BJ (cell line): ENCODE results near the gene SLC25A48. TPM values are rescaled to one million over a fixed set of nuclear protein-coding genes. Genes with fewer than 3 reads are reported as not detected.

Experiments
- CTCF ChIA-PET: fragments of 350-600 bp; formaldehyde crosslinking; extraction: SDS; loops from one replicate; lab custom pipeline; 2021; ENCODE audit warnings: antibody characterized with exemption, inconsistent platforms; lab: Yijun Ruan, JAX
- POLR2A ChIA-PET: fragments of 300-600 bp; sonication (Branson Sonifier 250); formaldehyde crosslinking; extraction: SDS; loops from one replicate; lab custom pipeline; 2021; ENCODE audit warnings: antibody characterized with exemption; lab: Charles Lee
- DNase-seq: peaks from one replicate; pipeline ENCODE4 v3.0.0-alpha.2; 2011; ENCODE audit warnings: low read depth
- H3K27me3 ChIP-seq: 2 replicates; pipeline ENCODE4 v1.6.0; 2011; ENCODE audit warnings: low read length; ENCODE audit not compliant: control insufficient read depth, insufficient read depth
- H3K36me3 ChIP-seq: 2 replicates; pipeline ENCODE4 v1.5.1; 2011; ENCODE audit warnings: low read length; ENCODE audit not compliant: control insufficient read depth, insufficient read depth
- H3K4me3 ChIP-seq: 2 replicates; pipeline ENCODE4 v1.5.1; 2011; ENCODE audit warnings: low read depth, mild to moderate bottlenecking, control low read depth, low read length
- CTCF ChIP-seq: IDR thresholded peaks from 2 replicates; pipeline ENCODE4 v1.5.1; 2011; ENCODE audit warnings: low read depth, mild to moderate bottlenecking, control low read depth, inconsistent platforms, low read length, moderate library complexity; ENCODE audit not compliant: insufficient read depth
- polyA plus RNA-seq: library from polyadenylated mRNA; depleted of rRNA; stranded (reverse); fragments of >200 nt; gene quantifications from 2 replicates; pipeline ENCODE4 v1.2.3, GENCODE V29; 2011

The SLC25A48 gene
- polyA plus RNA-seq, 1 experiment, result not detected

DNA sequence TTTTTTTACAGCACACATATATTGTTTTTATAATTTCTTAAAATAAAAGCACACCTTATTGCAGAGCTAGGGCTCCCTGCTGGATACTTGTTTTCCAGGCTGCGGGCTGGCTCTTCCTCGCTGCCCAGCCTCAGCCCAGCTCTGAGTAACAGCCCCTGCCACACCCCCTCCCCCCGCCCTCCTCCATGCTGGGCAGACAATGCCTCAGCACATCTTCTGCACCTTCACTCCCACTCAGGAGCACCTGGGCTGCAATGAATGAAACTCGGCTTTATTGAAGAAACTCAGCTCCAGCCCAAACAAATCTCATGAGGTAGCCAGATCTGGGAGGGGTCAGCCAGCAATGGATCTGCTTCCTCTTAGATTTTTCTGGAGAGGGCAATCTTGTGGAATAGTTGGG, 51.7 kb downstream of the SLC25A48 start:
- ChIA-PET POLR2A (no interaction called here), CTCF (interaction anchor here (0.9 to 1.5 kb wide), 6 partner anchors 196 to 329 kb away, joined by 3 to 9 read pairs (median 4); no protein-coding TSS in a partner anchor)
- Histone ChIP-seq H3K27me3 (0 out of 2 replicates have a peak, but pooled peaks cover 2% of the 10 kb centered on the region), H3K36me3 (no peaks in the 10 kb centered on the region), H3K4me3 (no peak overlapping the region)
- no peak for TF ChIP-seq CTCF
- DNase-seq, result no peak

GRCh38 chr5:135887447-135887864, 53.0 kb downstream of the SLC25A48 start:
- CTCF ChIA-PET, result interaction anchor here (0.6 to 5.1 kb wide), 9 partner anchors 10 to 325 kb away, joined by 3 to 74 read pairs (median 5); no protein-coding TSS in a partner anchor
- Histone ChIP-seq H3K4me3 (no peak overlapping the region), H3K27me3 (0 out of 2 replicates have a peak, but pooled peaks cover 2% of the 10 kb centered on the region), H3K36me3 (no peaks in the 10 kb centered on the region)
- TF ChIP-seq CTCF, result peak; percentile 82
- DNase-seq, result no peak
- POLR2A ChIA-PET, result no interaction called here

- CTCF ChIA-PET, result interaction anchor here (0.6 to 5.1 kb wide), 12 partner anchors 10 to 329 kb away, joined by 3 to 74 read pairs (median 4); no protein-coding TSS in a partner anchor
- DNase-seq, result no peak
- no peaks in the 10 kb centered on the region for H3K36me3 ChIP-seq
- POLR2A ChIA-PET, result no interaction called here
- peaks cover 4% of the 10 kb centered on the region; the same call in 1 of the 2 replicates for H3K27me3 ChIP-seq
- no peak overlapping the region for H3K4me3 ChIP-seq
- no peak for TF ChIP-seq CTCF
Measured at GRCh38 chr5:135887881-135888614, 53.6 kb downstream of the SLC25A48 start.

GRCh38 chr5:135890296-135890695, 55.8 kb downstream of the SLC25A48 start:
- no peak for DNase-seq
- ChIA-PET POLR2A (no interaction called here), CTCF (interaction anchor here (2.7 to 5.1 kb wide), 3 partner anchors 172 to 322 kb away, joined by 9 to 74 read pairs (median 13); no protein-coding TSS in a partner anchor)
- Histone ChIP-seq H3K4me3 (no peak overlapping the region), H3K27me3 (peaks cover 5% of the 10 kb centered on the region; the same call in 1 of the 2 replicates), H3K36me3 (no peaks in the 10 kb centered on the region)
- TF ChIP-seq CTCF, result no peak

- H3K36me3 ChIP-seq, result no peaks in the 10 kb centered on the region
- no peak for TF ChIP-seq CTCF
- no peak for DNase-seq
- H3K4me3 ChIP-seq, result no peak overlapping the region
- H3K27me3 ChIP-seq, result peaks cover 5% of the 10 kb centered on the region; the same call in 1 of the 2 replicates
- CTCF ChIA-PET, result interaction anchor here (0.9 to 5.1 kb wide), 6 partner anchors 16 to 322 kb away, joined by 3 to 74 read pairs (median 4); no protein-coding TSS in a partner anchor
- POLR2A ChIA-PET, result no interaction called here
Measured at GRCh38 chr5:135890867-135891266, 56.4 kb downstream of the SLC25A48 start.
